ENCODE measurements around the gene GP1BB.

Gene GP1BB

DNA sequence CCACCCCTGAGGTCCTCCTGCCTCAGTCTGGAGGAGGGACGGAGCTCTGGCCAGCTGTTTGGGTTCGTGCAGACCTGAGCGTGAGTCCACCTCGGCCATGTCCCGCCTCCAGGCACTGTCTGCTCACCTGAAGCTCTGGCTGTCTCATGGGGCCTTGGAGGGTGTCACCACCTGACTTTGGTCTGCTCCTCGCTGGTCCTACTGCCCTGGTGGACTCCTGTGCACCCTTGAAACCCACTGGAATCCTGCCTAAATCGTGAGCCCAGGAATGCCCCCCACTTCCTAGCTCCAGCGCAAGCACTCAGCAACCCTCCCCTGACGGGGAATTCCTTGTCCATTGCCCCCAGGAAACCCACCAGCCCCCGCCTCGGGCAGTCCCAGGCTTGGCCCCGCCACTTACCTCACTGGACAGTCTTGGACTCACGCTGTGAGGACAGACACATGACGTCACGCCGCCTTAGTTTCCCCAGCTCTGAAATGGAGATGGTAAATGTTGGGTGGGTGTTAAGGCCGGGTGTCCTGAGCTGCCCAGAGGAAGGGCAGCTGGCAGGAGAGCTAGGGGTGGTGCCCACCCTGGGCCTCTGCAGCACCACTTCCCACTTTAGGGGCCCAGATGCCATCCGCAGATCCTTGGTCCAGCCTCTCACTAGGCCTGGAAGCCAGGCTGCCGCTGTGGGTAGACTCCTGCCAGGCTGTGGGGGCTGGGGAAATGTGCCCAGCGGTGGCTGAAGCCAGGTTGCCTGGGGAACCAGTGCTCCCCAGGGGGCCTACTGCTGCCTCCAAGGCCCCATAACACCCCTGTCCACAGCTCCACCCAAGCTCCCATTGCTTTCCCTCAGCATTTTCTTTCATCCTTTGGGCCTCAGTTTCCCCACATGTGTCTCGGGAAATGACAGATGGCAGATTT lies 19.1 kb downstream of the GP1BB start:
- no peak for DNase-seq (ENCODE audit: low spot score)

DNA sequence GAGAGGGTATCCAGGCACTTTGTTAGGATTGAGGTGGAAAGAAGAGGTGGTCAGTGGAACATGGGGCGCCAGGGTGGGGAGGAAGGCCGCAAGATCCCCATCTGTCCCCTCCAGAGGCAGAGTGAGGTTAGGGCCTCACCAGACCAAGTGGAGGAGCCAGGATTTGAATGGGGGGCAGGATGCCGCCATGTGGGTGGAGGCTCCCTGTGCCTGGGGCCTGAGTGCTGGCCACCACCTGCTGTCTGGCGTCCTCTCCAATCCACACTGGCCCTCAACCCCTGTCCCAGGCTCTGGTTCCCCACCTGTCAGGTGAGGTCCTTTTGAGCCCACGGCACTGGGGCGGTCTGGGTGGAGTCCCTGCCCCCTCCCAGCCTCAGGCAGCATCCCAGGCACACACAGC lies 19.7 kb downstream of the GP1BB start:
- DNase-seq (ENCODE audit: low spot score) = no peak

DNA sequence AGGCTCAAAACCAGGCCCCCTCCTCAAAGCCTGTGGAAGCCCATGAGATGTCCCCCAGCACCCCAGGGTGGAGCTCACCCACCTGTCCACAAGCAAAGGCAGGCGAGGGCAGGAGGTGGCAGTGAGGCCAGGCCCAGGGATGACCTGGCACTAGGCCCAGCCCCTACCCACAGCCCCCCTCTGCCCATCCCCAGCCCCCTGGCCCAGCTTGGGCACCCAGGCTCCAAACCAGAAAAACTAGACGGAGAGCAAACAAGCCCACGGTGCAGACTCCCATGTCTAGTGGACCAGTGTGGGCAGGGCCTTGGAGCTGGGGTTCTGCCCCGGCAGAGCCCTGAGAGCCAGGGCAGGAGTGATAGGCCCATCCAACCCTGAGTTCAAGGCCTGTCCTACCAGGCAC lies 20.3 kb downstream of the GP1BB start:
- DNase-seq (ENCODE audit: low spot score) = no peak

DNA sequence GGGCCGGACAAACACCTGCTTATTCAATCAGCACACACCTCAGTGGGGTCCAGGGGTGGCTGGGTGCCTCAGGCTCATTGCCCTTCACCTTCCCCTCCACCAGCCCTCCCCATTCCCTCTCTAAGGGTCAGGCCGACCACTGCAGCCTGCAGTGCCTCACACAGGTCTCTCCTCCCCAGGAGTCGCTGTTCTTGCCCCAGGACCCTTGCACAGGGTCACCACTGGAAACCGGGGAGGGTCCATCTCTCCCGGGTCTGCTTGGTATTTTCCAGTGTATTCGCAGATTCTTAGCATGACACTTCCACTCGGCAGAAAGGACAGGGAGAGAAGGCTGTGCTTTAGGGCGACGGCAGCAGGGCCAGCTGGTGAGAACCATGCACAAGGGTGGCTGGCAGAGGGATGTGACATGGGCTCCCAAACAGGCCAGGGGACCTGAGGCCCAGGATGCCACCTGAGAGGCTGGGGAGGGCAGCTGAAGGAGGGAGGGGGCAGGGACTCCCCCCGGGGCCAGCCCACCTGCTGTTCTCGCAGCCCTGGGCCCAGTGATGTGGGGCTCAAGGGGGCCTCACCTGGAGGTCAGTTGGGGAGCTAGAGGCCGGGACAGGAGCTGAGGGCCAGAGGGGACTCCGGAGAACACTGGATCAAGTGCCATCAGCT lies 21.1 kb downstream of the GP1BB start:
- no peak for DNase-seq (ENCODE audit: low spot score)

DNA sequence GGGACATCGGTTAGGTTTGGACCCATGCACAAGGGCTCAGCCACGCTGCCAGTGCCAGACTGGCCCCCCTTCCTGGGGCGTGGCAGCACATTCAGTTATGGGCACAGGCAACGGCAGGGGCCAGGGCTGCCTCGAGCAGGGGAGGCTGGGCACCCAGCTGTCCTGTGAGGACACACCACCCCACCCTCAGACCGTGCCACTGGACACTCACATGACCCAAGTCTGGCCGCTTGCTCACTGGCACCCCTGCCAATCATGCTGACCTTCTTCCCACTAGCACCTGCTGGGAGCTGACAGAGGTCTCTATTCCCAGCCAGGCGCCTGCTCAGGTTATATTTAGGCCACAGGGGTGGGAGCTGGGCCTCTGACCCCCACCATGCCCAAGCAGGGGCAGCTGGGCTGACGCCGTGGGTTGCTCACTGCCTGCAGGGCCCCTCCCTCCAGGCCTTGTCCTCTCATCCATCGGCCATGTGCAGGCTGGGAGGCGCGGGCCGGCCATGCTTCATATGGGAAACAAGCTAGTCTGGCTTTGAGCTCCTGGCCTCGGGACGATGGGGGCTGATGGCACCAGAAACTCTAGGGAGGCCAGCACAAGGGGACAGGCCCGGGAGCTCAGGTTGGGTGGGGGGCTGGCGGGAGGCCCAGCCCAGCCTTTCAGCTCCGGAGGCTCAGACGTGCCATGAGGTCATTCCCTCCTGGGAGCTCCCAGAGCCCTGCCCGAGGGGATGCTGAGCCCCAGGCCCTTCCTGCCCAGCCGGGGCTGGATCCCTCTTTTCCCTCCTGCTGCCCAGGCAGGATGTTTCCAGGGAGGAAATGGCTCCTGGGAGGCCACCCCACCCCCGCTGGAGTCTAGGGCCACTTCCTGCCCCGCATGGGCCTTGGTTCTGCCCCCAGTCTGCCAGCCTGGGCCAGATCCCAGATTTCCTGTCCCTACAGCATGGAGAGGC lies 22.1 kb downstream of the GP1BB start:
- DNase-seq (ENCODE audit: low spot score) = no peak

DNA sequence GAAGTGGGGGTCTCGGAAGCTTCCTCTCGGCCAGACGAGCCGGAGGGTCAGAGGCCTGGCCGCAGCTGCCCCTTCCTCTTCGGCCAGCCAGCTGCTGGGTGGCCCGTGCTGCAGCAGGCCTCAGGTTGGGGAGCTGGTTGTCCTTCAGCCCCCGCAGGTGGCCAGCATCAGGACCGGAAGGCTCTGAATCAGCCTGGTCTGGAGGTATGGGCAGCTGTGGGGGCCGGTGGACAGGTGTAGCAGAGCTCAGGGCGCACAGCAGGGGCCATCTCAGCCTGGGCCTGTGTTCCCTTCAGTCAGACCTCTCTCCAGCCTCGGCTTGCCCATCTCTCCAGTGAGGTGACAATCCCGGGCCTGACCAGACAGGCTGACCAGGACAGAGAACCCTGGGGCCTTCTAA lies 23.4 kb downstream of the GP1BB start:
- no peak for DNase-seq (ENCODE audit: low spot score)

DNA sequence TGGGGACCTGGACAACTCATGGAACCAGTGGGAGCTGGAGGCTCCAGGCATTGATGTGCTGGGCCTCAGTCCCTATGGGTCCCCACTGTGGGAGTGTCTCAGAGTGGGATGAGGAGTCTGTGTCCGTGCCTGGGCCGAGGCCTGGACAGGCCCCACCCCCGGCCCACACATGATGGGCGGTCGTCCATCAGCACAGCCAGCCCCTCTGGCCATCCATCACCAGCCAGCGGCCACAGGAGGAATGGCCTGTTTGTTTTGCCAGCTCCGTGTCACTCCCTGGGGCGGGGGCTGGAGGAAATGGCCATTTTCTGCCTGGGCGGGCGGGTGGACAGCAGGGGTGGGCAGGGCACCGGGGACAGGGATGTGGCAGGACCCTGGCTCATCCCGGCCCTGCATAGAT lies 24.2 kb downstream of the GP1BB start:
- DNase-seq (ENCODE audit: low spot score) = no peak

DNA sequence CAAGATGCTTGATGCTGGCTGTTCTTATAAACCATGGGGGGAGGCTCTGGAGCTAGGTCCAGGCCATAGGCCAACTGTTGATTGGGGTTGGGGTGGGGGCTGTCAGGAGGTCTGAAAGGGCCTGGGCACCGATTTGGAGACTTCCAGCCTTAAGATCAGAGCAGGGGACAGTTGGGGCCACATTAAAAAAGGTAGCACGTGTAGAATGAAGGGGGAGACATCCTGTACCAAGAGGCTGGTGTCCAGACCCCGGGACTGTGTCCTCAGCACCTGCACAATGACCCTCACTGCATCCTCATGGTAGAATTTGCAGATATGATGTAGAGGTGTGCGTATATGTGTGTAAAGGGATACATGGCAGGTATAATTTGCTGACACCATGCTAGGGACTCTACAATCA lies 24.8 kb downstream of the GP1BB start:
- DNase-seq (ENCODE audit: low spot score) = no peak

DNA sequence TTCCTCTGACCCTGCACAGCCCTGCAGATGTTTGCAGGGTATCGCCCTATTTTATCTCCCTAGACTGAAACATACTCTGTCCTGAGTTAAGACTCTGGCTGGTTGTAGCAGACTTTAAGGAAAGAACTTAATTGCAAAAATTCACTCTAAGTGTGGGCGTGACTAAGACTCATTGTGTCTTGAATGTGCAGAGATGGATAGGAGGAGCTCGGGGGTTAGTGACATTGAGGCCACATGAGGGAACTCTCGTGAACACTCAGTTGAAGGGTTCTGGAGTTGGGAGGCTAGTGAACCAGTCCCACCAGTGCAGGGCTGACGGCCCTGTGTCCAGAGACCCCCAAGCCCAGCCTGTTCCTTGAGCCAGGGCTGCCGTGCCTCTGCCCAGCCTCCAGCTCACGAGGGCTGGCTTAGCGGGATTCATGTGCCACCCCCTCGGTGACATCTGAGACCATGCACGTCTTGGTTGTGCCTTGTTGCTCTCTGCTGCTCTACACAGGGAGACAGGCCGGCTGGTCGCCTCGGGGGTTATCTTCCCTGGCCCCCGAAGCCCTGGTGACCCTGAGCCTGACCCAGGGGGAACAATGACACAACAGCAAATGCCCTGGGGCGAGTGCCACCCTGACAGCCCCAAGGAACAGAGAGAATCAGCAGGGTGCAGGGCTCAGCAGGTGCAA lies 25.8 kb downstream of the GP1BB start:
- no peak for DNase-seq (ENCODE audit: low spot score)

DNA sequence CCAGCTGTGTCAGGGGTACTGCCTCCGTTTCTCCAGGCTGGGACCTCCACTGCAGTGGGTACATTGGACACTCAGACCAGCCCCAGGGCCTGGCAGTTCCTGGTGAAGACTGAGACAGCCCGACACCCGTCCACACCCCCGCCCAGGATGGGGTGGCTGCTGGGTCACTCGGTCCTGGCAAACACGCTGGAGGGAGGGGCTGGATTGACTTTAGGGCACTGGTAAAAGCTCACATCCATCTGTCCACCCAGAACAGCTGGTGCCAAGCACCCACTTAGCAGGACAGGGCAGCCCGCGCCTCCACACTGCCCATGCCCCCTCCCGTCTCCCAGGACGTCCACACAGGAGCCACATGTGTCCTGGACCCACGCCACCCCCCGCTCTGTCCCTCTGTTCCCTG lies 26.5 kb downstream of the GP1BB start:
- no peak for DNase-seq (ENCODE audit: low spot score)

DNA sequence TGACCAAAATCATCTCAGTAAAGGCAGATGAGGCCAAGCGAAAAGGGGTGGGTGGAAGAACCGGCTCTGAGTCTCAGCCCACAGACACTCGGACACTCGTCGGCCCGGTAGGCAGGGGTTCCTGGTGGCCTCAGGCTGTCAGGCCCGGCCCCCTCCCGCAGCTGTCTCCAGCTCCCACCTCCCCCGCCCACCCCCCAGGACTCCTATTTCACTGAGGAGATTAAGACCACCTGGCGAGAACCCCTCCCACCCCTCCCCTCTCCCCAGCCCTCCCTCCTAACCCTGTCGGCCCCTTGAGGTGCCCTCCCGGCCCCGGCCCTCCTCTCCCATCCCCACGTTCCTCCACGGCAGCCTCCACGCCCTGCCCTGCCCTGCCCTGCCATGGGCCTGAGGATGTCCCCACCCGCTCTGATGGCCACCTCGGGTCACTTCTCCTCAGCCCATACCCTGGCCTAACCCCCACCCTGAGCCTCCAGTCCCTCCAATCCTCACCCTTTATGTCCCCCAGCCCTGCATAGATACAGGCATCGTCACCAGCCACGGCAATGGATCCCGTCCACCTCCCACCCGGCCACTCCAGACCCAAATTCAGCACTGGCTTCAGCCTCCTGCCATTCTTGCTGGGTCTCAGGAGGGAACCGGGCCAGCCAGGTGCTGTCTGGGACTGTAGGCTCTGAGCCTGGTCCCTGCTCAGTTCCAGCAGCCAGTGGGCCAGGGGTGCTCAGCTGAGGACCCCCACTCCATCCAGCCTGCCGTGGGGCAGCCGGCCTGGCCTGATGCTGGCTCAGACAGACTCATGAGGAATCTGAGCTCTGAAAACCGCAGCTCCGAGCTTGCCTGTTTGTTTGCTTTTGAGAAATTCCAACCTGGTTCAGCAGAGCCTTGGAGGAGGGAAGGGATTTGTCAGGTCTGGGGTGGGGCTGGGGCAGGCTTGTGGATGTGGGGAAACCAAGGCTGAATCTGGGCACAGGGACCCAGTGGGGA lies 27.5 kb downstream of the GP1BB start:
- DNase-seq (ENCODE audit: low spot score) = peak; percentile 7

DNA sequence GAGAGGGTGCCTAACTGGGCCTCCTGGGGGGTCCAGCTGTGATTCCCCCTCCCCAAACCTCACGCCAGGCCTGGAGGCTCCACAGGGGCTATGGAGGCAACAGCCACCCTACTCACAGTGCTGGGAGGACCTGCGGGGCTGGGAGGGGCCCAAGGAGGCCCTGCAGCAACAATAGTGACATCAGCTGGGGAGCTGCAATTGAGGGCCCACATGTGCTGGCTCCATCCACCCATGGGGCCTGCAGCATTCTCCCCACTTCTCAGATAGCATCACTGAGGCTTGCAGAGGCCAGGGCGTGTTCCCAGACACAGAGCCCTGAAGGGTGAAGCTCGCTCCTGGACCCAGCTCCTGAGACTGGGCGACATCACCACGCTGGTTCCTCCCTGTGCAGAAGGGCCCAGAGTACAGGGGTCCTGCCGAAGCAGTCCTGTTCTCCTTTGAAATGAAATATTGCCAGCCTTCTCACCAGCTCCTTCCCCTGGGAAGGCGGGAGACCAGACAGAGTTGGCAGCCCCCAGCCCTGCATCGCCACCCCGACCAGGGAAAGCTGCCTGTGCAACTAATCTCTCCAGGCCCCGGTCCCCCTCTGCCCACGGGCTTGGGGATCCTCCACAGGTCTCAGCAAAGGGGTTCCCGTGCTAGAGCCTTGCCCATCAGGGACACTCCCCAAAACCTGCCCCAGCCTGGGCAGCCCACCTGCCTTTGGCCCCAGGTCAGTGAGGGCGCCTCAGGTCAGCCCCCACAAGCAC lies 28.3 kb downstream of the GP1BB start:
- no peak for DNase-seq (ENCODE audit: low spot score)

DNA sequence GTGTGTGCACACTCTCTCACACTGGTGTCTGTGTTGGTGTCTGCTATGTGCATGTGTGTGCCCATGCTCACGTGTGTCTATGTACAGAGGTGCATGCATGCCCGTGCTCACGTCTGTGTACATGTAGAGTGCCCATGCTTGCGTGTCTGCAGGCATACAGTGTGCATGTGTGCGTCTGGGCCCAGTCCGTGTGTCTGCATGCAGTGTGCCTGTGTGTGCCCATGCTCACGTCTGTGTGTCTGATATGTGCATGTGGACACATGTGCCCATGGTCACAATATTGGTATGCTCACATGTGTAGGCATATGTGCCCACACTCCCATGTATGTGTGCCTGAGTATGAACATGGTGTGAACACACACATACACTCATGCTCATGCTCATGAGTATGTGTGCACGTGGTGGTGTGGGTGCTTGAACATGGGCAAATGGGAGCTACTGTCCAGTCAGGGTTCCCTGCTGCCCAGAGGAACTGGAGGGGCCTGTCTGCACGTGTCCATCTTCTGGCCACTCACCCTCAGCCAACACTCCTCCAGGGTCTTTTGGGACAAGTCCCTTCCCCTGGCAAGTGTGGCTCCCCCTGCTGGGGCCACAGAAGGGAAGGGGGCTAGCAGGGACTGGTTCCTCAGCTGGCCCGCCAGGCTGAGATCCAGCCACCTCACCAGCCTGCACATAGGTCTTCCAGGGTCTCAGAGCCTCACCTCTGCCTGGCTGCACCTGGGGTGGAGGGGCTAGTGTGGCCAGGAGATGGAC lies 29.9 kb downstream of the GP1BB start:
- no peak for DNase-seq (ENCODE audit: low spot score)

DNA sequence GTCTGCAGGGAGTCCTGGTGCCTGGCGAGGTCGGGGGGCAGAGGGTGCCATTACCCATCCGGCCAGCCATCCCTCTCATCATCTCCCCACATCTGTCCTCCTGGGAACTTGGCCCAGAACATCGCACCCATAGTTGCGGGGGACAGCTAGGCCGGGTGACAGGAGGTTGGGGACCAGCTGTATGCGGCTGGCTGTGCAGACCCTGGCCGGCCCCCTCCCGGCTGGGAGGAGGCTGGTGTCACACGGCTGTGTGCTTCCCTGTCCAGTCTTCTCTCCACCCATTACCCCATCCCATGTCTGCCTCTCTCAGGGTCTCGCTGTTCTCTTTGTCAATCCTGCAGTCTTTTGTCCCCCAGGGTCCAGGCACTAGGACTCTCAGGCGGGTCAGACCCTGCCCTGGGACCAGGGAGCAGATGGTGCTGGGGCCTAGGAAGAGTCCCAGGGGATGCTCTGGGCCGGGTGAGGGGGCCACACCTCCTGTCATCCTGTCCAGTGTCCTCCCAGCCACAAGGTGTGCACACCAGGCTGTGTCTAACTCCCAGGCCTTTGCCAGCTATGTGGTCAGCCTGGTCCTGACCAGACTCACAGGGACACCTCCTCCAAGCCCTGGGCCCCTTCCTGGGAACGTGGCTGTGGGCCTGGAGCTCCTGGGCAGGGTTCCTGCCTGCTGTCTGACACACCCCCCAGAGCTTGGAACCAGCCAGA lies 30.8 kb downstream of the GP1BB start:
- DNase-seq (ENCODE audit: low spot score) = no peak

DNA sequence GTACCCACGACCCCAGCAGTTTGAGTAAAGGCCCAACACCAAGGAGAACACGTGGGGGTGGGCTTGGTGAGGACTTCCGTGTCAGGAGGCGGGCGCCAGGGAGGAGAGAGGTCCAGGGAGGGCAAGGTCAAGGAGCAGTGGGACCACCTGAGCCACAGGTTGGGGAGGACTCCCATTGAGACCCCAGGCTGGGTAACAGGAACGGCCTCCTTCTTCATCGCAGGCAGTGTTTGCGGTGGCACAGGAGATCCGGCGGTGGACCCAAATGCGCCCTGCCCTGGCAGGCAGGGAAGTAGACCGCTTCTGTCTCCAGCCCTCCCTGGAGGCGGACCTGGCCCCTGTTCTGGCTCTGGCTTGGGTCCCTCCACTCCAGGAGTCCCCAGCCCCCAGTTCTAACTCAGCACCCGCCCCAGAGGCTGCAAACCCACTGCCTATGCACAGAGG lies 31.4 kb downstream of the GP1BB start:
- DNase-seq (ENCODE audit: low spot score) = no peak

DNA sequence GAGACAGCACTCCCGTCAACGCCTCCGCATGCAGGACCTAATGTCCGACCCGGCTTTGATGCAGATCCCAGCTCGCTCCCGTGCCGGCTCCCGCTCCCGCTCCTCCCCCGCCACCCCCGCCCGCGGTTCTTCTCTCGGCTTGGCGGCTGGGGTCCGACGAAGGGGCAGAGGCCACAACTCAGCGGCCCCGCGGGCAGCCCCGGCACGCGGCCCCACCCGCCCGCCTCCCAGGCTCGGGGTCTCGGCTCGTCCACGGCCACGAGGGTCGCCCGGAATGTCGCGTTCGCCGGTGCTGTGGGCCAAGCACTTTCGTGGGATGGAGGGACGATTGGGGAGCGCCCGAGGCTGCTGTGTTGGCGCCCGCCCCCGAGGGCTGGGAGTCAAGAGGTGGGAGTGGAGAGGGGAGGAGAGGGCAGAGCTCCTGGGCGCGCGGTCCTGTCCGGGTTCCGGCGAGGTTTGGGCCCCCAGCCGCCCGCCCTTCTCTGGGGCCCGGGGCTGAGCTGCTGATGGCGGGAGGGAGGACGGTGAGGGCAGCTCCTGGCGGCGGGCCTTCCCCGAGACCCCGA lies 31.9 kb downstream of the GP1BB start:
- DNase-seq (ENCODE audit: low spot score) = no peak

DNA sequence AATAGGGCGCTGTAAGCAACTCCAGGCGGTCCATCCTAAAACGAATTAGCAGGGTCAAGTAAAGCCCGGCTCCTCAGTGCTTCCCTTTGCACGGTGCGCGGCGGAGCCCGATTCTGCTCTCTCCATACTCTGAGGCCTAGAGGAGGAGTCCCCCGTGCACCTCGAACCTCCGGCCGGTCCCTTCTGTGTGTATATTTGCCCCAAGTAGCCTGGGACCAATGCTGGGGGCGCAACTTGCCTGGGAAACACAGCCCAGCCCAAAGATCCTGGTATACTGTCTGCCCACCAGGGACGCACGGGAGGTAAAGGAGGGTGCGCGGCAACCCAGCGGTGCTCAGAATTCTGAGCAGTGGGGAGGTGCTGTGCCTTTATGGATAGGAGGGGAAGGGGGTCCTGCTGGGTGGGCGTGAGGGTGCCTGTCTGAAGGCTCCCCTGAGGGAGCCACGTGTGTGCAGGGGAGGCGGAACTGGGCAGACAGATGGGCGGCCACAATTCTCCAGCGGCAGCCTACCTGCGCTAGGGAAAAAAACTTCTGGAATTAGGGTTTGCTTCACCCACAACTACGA lies 32.5 kb downstream of the GP1BB start:
- no peak for DNase-seq (ENCODE audit: low spot score)

Data from kidney tubule cell (primary cell).